H1 (cell line): ENCODE data around the gene ZNF281. TPM values are rescaled to one million over a fixed set of nuclear protein-coding genes. Genes with fewer than 3 reads are reported as not detected.

ENCODE experiments used
- CBX8 ChIP-seq: fragments of 300-800, 300-1000 bp; sonication (generic); IDR thresholded peaks from 2 replicates; pipeline ENCODE4 v1.7.1; 2016; ENCODE audit warnings: low read depth, low read length, borderline replicate concordance
- PHF8 ChIP-seq: fragments of 200-600 bp; sonication (generic); conservative IDR thresholded peaks from 2 replicates; pipeline ENCODE4 v1.7.1; 2012; ENCODE audit warnings: low read depth, mild to moderate bottlenecking, inconsistent platforms, low read length, moderate library complexity
- RAD21 ChIP-seq, 2 experiments: IDR thresholded peaks in 1 of 2; conservative IDR thresholded peaks in 1 of 2; 2 replicates each; pipeline ENCODE4 v1.6.1; 2011; ENCODE audit warnings: low read depth in 2 of 2, low read length in 2 of 2, improper control_type of control experiment in 1 of 2, inconsistent platforms in 1 of 2, mild to moderate bottlenecking in 1 of 2, moderate library complexity in 1 of 2
- SUZ12 ChIP-seq: fragments of 200-600 bp; sonication (generic); IDR thresholded peaks from 2 replicates; pipeline ENCODE4 v1.6.1; 2012; ENCODE audit warnings: mild to moderate bottlenecking, inconsistent platforms, low read length, moderate library complexity, mixed read lengths
- polyA plus RNA-seq, 7 experiments: library from polyadenylated mRNA; depleted of rRNA in 3 of 7; stranded (reverse) in 5 of 7; unstranded in 2 of 7; fragments of >200 nt in 5 of 7; fragments of 200-250 nt in 2 of 7; gene quantifications; 1 replicate in 5 of 7; 2 replicates in 1 of 7; 4 replicates in 1 of 7; pipeline versions ENCODE4 v1.2.1 to v1.2.3, GENCODE V29; 2011 to 2013; ENCODE audit warnings: missing spikeins in 2 of 7, mixed read lengths in 2 of 7
- total RNA-seq: library from RNA; stranded (reverse); fragmentation: NEBNext Ultra II Directional; extraction: Animal tissue kit (Norgen Biotek cat#: 25700); gene quantifications from 2 replicates; pipeline ENCODE4 v1.2.1, GENCODE V29; 2021
- TF ChIP-seq, protein P1 (sequence below): IDR thresholded peaks from 2 replicates; pipeline ENCODE4 v1.6.1; 2011; ENCODE audit warnings: low read depth, mild to moderate bottlenecking, low read length; ENCODE audit not compliant: insufficient read depth
- TF ChIP-seq, protein P2 (sequence below): fragments of 300-600 bp; sonication (generic); IDR thresholded peaks from 2 replicates; pipeline ENCODE4 v1.7.1; 2012; ENCODE audit warnings: low read length, moderate library complexity, mild to moderate bottlenecking, inconsistent platforms; ENCODE audit not compliant: insufficient replicate concordance

The ZNF281 gene
- total and polyA plus RNA-seq, 2 of the 8 experiments (the other 6 are each of a cell fraction or from before 2014, with no cell fraction given), result 19.5 to 61.4 TPM

DNA sequence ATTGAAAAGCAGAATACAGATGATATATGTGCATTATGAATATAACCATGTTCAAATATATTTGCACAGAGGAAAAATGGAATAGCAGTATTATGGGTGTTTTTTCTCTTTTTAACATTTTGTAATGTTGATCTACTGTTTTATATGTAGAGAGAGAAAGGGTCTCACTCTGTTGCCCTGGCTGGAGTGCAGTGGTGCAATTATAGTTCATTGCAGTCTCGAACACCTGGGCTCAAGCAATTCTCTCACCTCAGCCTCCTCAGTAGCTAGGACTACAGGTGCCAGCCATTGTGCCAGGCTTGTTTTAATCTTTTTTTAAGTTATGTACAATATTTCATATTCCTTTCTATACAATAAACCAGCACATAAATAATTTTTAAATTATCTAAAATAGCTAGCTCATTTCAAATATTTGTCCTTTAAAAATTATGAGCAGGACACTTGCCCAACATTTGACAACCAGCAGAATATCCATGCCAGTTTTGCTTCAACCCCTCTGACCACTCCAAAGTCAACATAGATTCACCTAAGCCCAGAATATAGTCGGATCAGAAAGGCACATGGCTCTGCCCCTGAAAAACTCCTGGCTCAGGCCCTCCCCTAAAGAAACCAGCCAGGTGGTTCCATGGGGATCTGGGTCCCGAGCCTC, 29.8 kb downstream of the ZNF281 start (continued):
- no peak for TF ChIP-seq PHF8
- TF ChIP-seq SUZ12, result no peak
- TF ChIP-seq, protein P1, sequence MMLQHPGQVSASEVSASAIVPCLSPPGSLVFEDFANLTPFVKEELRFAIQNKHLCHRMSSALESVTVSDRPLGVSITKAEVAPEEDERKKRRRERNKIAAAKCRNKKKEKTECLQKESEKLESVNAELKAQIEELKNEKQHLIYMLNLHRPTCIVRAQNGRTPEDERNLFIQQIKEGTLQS, result no peak
- TF ChIP-seq, protein P2, sequence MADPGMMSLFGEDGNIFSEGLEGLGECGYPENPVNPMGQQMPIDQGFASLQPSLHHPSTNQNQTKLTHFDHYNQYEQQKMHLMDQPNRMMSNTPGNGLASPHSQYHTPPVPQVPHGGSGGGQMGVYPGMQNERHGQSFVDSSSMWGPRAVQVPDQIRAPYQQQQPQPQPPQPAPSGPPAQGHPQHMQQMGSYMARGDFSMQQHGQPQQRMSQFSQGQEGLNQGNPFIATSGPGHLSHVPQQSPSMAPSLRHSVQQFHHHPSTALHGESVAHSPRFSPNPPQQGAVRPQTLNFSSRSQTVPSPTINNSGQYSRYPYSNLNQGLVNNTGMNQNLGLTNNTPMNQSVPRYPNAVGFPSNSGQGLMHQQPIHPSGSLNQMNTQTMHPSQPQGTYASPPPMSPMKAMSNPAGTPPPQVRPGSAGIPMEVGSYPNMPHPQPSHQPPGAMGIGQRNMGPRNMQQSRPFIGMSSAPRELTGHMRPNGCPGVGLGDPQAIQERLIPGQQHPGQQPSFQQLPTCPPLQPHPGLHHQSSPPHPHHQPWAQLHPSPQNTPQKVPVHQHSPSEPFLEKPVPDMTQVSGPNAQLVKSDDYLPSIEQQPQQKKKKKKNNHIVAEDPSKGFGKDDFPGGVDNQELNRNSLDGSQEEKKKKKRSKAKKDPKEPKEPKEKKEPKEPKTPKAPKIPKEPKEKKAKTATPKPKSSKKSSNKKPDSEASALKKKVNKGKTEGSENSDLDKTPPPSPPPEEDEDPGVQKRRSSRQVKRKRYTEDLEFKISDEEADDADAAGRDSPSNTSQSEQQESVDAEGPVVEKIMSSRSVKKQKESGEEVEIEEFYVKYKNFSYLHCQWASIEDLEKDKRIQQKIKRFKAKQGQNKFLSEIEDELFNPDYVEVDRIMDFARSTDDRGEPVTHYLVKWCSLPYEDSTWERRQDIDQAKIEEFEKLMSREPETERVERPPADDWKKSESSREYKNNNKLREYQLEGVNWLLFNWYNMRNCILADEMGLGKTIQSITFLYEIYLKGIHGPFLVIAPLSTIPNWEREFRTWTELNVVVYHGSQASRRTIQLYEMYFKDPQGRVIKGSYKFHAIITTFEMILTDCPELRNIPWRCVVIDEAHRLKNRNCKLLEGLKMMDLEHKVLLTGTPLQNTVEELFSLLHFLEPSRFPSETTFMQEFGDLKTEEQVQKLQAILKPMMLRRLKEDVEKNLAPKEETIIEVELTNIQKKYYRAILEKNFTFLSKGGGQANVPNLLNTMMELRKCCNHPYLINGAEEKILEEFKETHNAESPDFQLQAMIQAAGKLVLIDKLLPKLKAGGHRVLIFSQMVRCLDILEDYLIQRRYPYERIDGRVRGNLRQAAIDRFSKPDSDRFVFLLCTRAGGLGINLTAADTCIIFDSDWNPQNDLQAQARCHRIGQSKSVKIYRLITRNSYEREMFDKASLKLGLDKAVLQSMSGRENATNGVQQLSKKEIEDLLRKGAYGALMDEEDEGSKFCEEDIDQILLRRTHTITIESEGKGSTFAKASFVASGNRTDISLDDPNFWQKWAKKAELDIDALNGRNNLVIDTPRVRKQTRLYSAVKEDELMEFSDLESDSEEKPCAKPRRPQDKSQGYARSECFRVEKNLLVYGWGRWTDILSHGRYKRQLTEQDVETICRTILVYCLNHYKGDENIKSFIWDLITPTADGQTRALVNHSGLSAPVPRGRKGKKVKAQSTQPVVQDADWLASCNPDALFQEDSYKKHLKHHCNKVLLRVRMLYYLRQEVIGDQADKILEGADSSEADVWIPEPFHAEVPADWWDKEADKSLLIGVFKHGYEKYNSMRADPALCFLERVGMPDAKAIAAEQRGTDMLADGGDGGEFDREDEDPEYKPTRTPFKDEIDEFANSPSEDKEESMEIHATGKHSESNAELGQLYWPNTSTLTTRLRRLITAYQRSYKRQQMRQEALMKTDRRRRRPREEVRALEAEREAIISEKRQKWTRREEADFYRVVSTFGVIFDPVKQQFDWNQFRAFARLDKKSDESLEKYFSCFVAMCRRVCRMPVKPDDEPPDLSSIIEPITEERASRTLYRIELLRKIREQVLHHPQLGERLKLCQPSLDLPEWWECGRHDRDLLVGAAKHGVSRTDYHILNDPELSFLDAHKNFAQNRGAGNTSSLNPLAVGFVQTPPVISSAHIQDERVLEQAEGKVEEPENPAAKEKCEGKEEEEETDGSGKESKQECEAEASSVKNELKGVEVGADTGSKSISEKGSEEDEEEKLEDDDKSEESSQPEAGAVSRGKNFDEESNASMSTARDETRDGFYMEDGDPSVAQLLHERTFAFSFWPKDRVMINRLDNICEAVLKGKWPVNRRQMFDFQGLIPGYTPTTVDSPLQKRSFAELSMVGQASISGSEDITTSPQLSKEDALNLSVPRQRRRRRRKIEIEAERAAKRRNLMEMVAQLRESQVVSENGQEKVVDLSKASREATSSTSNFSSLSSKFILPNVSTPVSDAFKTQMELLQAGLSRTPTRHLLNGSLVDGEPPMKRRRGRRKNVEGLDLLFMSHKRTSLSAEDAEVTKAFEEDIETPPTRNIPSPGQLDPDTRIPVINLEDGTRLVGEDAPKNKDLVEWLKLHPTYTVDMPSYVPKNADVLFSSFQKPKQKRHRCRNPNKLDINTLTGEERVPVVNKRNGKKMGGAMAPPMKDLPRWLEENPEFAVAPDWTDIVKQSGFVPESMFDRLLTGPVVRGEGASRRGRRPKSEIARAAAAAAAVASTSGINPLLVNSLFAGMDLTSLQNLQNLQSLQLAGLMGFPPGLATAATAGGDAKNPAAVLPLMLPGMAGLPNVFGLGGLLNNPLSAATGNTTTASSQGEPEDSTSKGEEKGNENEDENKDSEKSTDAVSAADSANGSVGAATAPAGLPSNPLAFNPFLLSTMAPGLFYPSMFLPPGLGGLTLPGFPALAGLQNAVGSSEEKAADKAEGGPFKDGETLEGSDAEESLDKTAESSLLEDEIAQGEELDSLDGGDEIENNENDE, result no peak
- no peak for TF ChIP-seq RAD21 (IDR thresholded peaks at IDR 0.05 in 1 of 2, conservative IDR thresholded peaks at IDR 0.05 in 1 of 2; ENCODE audit: low read depth in 2 of 2, low read length in 2 of 2)
- no peak for TF ChIP-seq CBX8
